Activated CD8-positive, alpha-beta memory T cell treated with anti-CD3 and anti-CD28 coated beads for 24 hours (primary cell): ENCODE data around the gene KRT40.

Source experiments
- DNase-seq: peaks from one replicate; pipeline ENCODE4 v3.0.0-alpha.2; 2020

Gene KRT40

DNA sequence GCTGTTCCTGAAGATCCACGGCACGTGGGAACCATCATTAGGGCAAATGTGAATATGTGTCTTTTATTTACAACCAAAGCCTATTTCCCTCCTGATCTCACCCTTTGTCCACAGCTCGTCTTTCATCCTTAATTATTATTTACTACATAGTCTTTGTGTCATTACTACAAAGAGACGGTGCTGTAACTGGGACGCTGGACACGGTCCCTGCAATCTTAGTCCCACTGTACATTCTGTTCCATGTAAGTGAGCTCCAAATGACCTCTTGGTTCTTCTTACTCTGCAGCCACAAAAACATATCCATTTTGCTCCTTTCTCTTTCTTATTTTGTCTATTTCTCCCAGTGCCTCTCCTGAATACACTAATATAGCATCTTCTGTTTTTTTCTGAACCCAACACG lies 34.0 kb downstream of the KRT40 start:
- no peak for DNase-seq

GRCh38 chr17:40949418-40949817 lies 34.7 kb downstream of the KRT40 start:
- DNase-seq: no peak

- no peak for DNase-seq
These were observed 36.2 kb downstream of the KRT40 start for GRCh38 chr17:40947929-40948328.

- DNase-seq: no peak
These were observed 38.7 kb downstream of the KRT40 start for GRCh38 chr17:40945414-40945813.

DNA sequence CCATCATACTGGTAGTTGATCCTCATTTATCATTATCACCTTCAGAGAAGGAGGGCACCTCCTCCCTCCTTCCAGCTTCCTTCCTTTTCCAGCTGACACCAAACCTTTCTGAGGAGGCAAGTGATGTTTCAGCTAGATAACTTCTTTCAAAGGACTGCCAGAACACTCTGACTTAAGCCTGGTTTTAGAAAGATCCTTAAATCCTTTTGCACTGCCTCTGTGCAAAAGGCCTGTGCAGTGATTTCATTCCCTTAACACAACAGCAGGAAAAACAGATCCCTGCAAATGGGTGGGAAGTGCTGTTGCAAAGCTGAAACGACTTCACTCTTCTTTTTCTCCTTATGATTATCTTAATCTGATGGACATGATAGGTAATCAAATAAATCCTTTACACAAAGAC lies 39.6 kb downstream of the KRT40 start:
- no peak for DNase-seq

DNA sequence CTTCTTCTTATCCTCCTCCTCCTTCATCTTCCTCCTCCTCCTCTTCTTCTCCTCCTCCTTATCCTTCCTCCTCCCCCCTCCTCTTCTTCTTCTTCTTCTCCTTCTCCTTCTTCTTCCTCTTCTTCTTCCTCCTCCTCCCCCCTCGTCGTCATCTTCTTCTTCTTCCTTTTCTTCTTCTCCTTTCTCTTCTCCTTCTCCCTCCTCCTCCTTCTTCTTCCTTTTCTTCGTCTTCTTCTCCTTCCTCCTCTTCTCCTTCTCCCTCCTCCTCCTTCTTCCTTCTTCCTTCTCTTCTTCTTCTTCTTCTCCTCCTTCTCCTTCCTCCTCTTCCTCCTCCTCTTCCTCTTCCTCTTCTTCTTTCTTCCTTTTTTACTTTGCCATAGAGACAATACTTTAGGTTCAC lies 41.6 kb downstream of the KRT40 start:
- no peak for DNase-seq

- no peak for DNase-seq
These were observed 43.9 kb downstream of the KRT40 start for GRCh38 chr17:40940266-40940665.

GRCh38 chr17:40938981-40939380 lies 45.1 kb downstream of the KRT40 start:
- DNase-seq: no peak

GRCh38 chr17:40937384-40937819 lies 46.7 kb downstream of the KRT40 start, which contains the start of gene KRT23:
TSS of gene KRT23 (minus strand) at chr17:40937646. CDS start at chr17:40936603, 1,043 bp downstream.
- no peak for DNase-seq

GRCh38 chr17:40936976-40937375 lies 47.1 kb downstream of the KRT40 start:
- DNase-seq: no peak

DNA sequence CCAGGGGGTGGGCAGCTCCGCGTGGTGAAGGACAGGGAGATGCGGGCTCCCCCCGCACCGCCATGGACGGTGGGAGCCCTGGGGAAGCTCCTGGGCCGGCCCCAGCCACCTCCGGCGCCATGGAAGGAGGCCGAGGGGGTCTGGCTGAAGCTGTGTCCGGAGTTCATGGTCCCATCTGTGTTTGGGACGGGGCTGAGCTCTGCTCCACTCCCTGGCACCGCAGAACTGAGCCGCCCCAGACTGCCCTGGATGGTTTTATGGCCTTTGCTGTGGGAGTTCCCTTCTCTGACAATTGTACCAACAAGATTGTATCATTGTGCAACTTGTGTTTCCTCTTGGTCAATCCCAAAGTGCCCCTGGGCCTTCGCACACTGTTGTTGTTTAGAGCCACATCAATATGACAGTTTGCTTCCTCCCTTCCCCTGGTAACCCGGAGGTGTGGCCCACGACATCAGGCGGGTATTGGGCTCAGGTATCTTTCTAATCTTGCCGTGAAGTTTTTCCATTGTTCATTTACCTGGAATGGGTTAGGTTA lies 47.6 kb downstream of the KRT40 start:
- DNase-seq: no peak

DNA sequence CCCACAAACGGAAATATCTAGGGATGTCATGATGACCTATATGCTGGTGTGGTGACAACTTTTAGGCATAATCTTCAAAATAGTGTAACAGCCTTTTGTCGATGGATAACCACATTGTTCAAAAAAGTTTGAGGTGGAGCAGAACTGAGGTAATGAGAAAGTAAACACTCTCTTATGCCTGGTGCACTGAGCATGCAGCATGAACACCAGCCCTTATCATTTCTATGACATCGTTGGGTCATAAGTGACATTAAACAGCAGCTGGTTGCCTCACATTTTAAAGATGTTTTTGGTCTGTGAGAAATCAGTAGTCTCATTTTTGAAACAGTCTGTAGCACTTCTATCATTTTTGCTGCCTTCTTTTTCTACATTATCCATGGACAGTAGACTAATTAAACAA lies 48.5 kb downstream of the KRT40 start:
- DNase-seq: no peak

GRCh38 chr17:40932608-40933007 lies 51.5 kb downstream of the KRT40 start:
- DNase-seq: no peak

- no peak for DNase-seq
These were observed 52.8 kb downstream of the KRT40 start for GRCh38 chr17:40931311-40931710.
